ENCODE data around the gene ZNF224. TPM values are rescaled to one million over a fixed set of nuclear protein-coding genes. Genes with fewer than 3 reads are reported as not detected.

The ZNF224 gene
- total RNA-seq, 1 experiment from 2014 or later: 29.3 TPM

- Histone ChIP-seq H3K27ac (no peak overlapping the region), H3K4me2 (no peak overlapping the region), H3K4me1 (replicated peaks; ENCODE audit: insufficient read depth) (no peaks in the 10 kb centered on the region), H3K4me3 (no peak overlapping the region), H3F3A (ENCODE audit: insufficient read depth, low read depth) (no peaks in the 10 kb centered on the region), H3K79me2 (ENCODE audit: low read depth) (no peaks in the 10 kb centered on the region), H3K27me3 (ENCODE audit: insufficient read depth, low read depth) (no peaks in the 10 kb centered on the region), H2AFZ (no peak overlapping the region), H3K9me2 (ENCODE audit: insufficient read depth) (no peaks in the 10 kb centered on the region), H3K9me3 (ENCODE audit: insufficient read depth, low read depth) (peaks cover 22% of the 10 kb centered on the region), H4K20me1 (ENCODE audit: insufficient read depth) (no peaks in the 10 kb centered on the region), H3K36me3 (ENCODE audit: low read depth) (peaks cover 27% of the 10 kb centered on the region)
- ChIA-PET POLR2A (ENCODE audit: unreplicated experiment) (interaction anchor here (0.6 kb wide), 1 partner anchor 10 kb away, joined by 9 read pairs; no protein-coding TSS in a partner anchor), CTCF (no interaction called here)
- intact Hi-C loops (cut with micrococcal nuclease; ENCODE audit: unreplicated experiment): no loop called here
- no TSS peak for BruUV-seq (replicated peaks)
- TF ChIP-seq EZH2 (IDR thresholded peaks at IDR 0.05; ENCODE audit: low read depth): no peak
- TF ChIP-seq, protein P1, sequence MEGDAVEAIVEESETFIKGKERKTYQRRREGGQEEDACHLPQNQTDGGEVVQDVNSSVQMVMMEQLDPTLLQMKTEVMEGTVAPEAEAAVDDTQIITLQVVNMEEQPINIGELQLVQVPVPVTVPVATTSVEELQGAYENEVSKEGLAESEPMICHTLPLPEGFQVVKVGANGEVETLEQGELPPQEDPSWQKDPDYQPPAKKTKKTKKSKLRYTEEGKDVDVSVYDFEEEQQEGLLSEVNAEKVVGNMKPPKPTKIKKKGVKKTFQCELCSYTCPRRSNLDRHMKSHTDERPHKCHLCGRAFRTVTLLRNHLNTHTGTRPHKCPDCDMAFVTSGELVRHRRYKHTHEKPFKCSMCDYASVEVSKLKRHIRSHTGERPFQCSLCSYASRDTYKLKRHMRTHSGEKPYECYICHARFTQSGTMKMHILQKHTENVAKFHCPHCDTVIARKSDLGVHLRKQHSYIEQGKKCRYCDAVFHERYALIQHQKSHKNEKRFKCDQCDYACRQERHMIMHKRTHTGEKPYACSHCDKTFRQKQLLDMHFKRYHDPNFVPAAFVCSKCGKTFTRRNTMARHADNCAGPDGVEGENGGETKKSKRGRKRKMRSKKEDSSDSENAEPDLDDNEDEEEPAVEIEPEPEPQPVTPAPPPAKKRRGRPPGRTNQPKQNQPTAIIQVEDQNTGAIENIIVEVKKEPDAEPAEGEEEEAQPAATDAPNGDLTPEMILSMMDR (conservative IDR thresholded peaks at IDR 0.05): no peak
- DNase-seq: no peak
Measured at GRCh38 chr19:44151491-44151890, 57.3 kb downstream of the ZNF224 start.

DNA sequence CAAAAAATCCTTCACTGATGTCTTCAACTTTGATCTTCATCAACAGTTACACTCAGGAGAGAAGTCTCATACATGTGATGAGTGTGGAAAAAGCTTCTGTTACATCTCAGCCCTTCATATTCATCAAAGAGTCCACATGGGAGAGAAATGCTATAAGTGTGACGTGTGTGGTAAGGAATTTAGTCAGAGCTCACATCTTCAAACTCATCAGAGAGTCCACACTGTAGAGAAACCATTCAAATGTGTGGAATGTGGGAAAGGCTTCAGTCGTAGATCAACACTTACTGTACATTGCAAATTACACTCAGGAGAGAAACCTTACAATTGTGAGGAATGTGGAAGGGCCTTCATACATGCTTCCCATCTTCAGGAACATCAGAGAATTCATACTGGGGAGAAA, 62.3 kb downstream of the ZNF224 start:
- Histone ChIP-seq H3K4me3 (no peak overlapping the region), H3K9me3 (ENCODE audit: insufficient read depth, low read depth) (peaks cover 63% of the 10 kb centered on the region), H3K4me2 (no peak overlapping the region), H3K9me2 (ENCODE audit: insufficient read depth) (no peaks in the 10 kb centered on the region), H3K27ac (no peak overlapping the region), H3K36me3 (ENCODE audit: low read depth) (peaks cover 28% of the 10 kb centered on the region), H3K27me3 (ENCODE audit: insufficient read depth, low read depth) (no peaks in the 10 kb centered on the region), H4K20me1 (ENCODE audit: insufficient read depth) (no peaks in the 10 kb centered on the region), H2AFZ (no peak overlapping the region), H3K4me1 (replicated peaks; ENCODE audit: insufficient read depth) (no peaks in the 10 kb centered on the region), H3F3A (ENCODE audit: insufficient read depth, low read depth) (no peaks in the 10 kb centered on the region), H3K79me2 (ENCODE audit: low read depth) (no peaks in the 10 kb centered on the region)
- ChIA-PET CTCF (no interaction called here), POLR2A (ENCODE audit: unreplicated experiment) (no interaction called here)
- no peak for DNase-seq
- intact Hi-C loops (cut with micrococcal nuclease; ENCODE audit: unreplicated experiment): no loop called here
- no TSS peak for BruUV-seq (replicated peaks)
- TF ChIP-seq, protein P1 (conservative IDR thresholded peaks at IDR 0.05): no peak
- no peak for TF ChIP-seq EZH2 (IDR thresholded peaks at IDR 0.05; ENCODE audit: low read depth)

Other genes with a start within 250 kb of the ZNF224 start
- 0.24 TPM in 1 of 2 replicates, not detected in the other for gene ZNF404, start 210.4 kb upstream of the ZNF224 start, total RNA-seq (2021)
- gene ZNF45, start 159.1 kb upstream of the ZNF224 start, total RNA-seq (2021): 6.9 and 10.3 TPM in 2 replicates
- 1.7 and 1.9 TPM in 2 replicates for gene ZNF221, start 143.1 kb upstream of the ZNF224 start, total RNA-seq (2021)
- 5.0 and 6.1 TPM in 2 replicates for gene ZNF155, start 110.2 kb upstream of the ZNF224 start, total RNA-seq (2021)
- 4.0 and 4.8 TPM in 2 replicates for gene ZNF230, start 91.4 kb upstream of the ZNF224 start, total RNA-seq (2021)
- 1.8 and 2.1 TPM in 2 replicates for gene ZNF222, start 69.0 kb upstream of the ZNF224 start, total RNA-seq (2021)
- 3.5 and 4.2 TPM in 2 replicates for gene ZNF223, start 42.3 kb upstream of the ZNF224 start, total RNA-seq (2021)
- gene ZNF284, start 22.2 kb upstream of the ZNF224 start, total RNA-seq (2021): 1.9 and 2.0 TPM in 2 replicates
- gene ZNF225, start 19.0 kb downstream of the ZNF224 start, total RNA-seq (2021): 3.5 and 5.4 TPM in 2 replicates
- gene ZNF234, start 47.2 kb downstream of the ZNF224 start, total RNA-seq (2021): 6.0 and 8.6 TPM in 2 replicates
- gene ZNF226, start 70.7 kb downstream of the ZNF224 start, total RNA-seq (2021): 12.9 and 21.7 TPM in 2 replicates
- 14.2 and 16.5 TPM in 2 replicates for gene ZNF227, start 118.2 kb downstream of the ZNF224 start, total RNA-seq (2021)
- 0.41 and 0.88 TPM in 2 replicates for gene ZNF233, start 165.5 kb downstream of the ZNF224 start, total RNA-seq (2021)
- 4.3 and 5.9 TPM in 2 replicates for gene ZNF235, start 210.7 kb downstream of the ZNF224 start, total RNA-seq (2021)